Measurements from ENCODE around the gene LIMD2. TPM values are rescaled to one million over a fixed set of nuclear protein-coding genes. Genes with fewer than 3 reads are reported as not detected.

The LIMD2 gene
- total RNA-seq, 2 experiments from 2014 or later = 711 to 727 TPM

DNA sequence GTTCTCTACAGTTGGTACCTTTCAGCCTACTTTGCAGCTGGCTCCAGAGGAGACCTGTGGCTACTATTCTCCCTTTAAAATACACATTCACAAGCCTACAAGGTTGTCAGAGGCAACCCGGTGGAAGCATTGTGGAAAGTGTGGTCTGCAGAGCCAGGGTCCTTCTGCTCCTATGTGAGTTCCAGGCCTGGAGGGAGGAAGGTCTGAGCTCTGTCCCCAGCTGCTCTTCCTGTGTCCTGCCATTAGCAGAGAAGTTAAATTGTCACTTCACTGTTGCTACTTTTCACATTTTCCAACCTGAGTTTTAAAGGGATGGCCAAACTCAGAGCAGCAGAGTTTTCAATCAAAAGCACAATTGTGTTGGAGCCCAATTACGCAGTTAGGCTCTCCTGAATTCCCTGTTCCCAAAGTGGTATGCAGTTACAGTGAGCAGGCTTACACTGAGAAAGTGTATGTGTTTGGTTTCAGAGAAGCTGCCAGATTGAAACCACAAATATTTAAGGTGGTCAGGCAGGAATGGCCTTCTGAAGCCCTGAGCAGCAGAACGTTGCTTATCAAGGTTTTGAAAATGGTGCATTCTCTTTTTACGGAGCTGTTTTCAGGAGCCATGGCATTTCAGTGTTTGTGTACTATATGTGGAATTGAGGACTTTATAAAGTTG lies 52.7 kb downstream of the LIMD2 start:
- H3K4me1 Mint-ChIP-seq (ENCODE audit: low read depth) = peaks cover 23% of the 10 kb centered on the region
- ChIA-PET CTCF (no interaction called here), POLR2A (interaction anchor here (0.9 kb wide), 1 partner anchor 135 kb away, joined by 3 read pairs; no protein-coding TSS in a partner anchor)
- ATAC-seq (ENCODE audit: poor library complexity) (no peak), DNase-seq (no peak)
- no peaks in the 10 kb centered on the region for H3K9me3 ChIP-seq (ENCODE audit: control insufficient read depth in 1 of 2, insufficient read depth in 1 of 2, low read length in 2 of 2)
- H3K9me3 Mint-ChIP-seq = no peaks in the 10 kb centered on the region
- H3K4me3 Mint-ChIP-seq = no peak overlapping the region
- no peak overlapping the region for H3K27ac ChIP-seq (ENCODE audit: low read depth in 1 of 2, low read length in 2 of 2)
- TF ChIP-seq, protein P1, sequence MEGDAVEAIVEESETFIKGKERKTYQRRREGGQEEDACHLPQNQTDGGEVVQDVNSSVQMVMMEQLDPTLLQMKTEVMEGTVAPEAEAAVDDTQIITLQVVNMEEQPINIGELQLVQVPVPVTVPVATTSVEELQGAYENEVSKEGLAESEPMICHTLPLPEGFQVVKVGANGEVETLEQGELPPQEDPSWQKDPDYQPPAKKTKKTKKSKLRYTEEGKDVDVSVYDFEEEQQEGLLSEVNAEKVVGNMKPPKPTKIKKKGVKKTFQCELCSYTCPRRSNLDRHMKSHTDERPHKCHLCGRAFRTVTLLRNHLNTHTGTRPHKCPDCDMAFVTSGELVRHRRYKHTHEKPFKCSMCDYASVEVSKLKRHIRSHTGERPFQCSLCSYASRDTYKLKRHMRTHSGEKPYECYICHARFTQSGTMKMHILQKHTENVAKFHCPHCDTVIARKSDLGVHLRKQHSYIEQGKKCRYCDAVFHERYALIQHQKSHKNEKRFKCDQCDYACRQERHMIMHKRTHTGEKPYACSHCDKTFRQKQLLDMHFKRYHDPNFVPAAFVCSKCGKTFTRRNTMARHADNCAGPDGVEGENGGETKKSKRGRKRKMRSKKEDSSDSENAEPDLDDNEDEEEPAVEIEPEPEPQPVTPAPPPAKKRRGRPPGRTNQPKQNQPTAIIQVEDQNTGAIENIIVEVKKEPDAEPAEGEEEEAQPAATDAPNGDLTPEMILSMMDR (IDR thresholded peaks at IDR 0.05) = no peak
- no peaks in the 10 kb centered on the region for H3K27me3 ChIP-seq (ENCODE audit: control insufficient read depth in 1 of 2, insufficient read depth in 2 of 2, low read length in 2 of 2)
- H3K27me3 Mint-ChIP-seq = no peaks in the 10 kb centered on the region
- H3K4me1 ChIP-seq (ENCODE audit: insufficient read depth, low read length) = peaks cover 11% of the 10 kb centered on the region
- no peak overlapping the region for H3K27ac Mint-ChIP-seq
- no peak overlapping the region for H3K4me3 ChIP-seq (ENCODE audit: low read length)
- peaks cover 75% of the 10 kb centered on the region for H3K36me3 Mint-ChIP-seq (ENCODE audit: low read depth)
- intact Hi-C loops (cut with DNase I, micrococcal nuclease) = no loop called here
- H3K36me3 ChIP-seq (ENCODE audit: insufficient read depth, low read length) = peaks cover 37% of the 10 kb centered on the region

DNA sequence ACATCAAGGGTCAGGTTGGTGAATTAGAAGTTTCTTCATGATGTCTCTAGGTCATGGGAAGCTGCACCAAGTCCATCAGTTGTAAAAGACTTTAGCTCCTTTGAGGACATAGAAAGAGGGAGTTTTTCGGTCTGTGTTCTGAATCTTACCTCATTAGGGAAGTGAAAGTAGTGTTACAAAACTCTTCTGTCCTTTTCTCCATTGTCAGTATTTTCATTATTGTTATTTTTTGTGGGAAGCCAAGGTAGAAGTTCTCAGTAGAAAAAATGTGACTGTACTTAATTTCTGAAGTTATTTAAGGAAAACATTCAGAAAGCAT lies 53.5 kb downstream of the LIMD2 start:
- H3K9me3 Mint-ChIP-seq = no peaks in the 10 kb centered on the region
- H3K36me3 Mint-ChIP-seq (ENCODE audit: low read depth) = peaks cover 74% of the 10 kb centered on the region

More for the DNA sequence above, 53.5 kb downstream of the LIMD2 start:
- no peaks in the 10 kb centered on the region for H3K27me3 ChIP-seq (ENCODE audit: control insufficient read depth in 1 of 2, insufficient read depth in 2 of 2, low read length in 2 of 2)
- DNase-seq (peak in 2 of 14 experiments; percentile 28 to 30), ATAC-seq (ENCODE audit: poor library complexity) (no peak)
- TF ChIP-seq, protein P1 (IDR thresholded peaks at IDR 0.05) = no peak
- Mint-ChIP-seq H3K27me3 (no peaks in the 10 kb centered on the region), H3K4me3 (no peak overlapping the region), H3K27ac (peak overlapping the region; percentile 40), H3K4me1 (ENCODE audit: low read depth) (peaks cover 23% of the 10 kb centered on the region)
- peaks cover 11% of the 10 kb centered on the region for H3K4me1 ChIP-seq (ENCODE audit: insufficient read depth, low read length)
- H3K9me3 ChIP-seq (ENCODE audit: control insufficient read depth in 1 of 2, insufficient read depth in 1 of 2, low read length in 2 of 2) = no peaks in the 10 kb centered on the region
- intact Hi-C loops (cut with DNase I, micrococcal nuclease) = no loop called here
- CTCF ChIA-PET = no interaction called here
- POLR2A ChIA-PET = interaction anchor here (0.9 to 1.0 kb wide), 2 partner anchors 57 to 136 kb away, joined by 3 read pairs; no protein-coding TSS in a partner anchor
- peaks cover 37% of the 10 kb centered on the region for H3K36me3 ChIP-seq (ENCODE audit: insufficient read depth, low read length)
- no peak overlapping the region for H3K4me3 ChIP-seq (ENCODE audit: low read length)
- H3K27ac ChIP-seq (ENCODE audit: low read depth in 1 of 2, low read length in 2 of 2) = no peak overlapping the region

Other genes starting within 250 kb of the LIMD2 start
- gene ACE, start 223.1 kb downstream of the LIMD2 start, total RNA-seq = 10 to 100 TPM in 1 of 2 experiments, 1 to 10 TPM in 1; 7.4 to 10.2 TPM
- gene KCNH6, start 176.8 kb downstream of the LIMD2 start, total RNA-seq = not detected
- gene DCAF7, start 149.6 kb downstream of the LIMD2 start, total RNA-seq = 10 to 100 TPM; 11.3 to 11.9 TPM
- gene TACO1, start 99.2 kb downstream of the LIMD2 start, total RNA-seq = 10 to 100 TPM; 11.3 to 13.2 TPM
- 10 to 100 TPM; 75.8 to 78.1 TPM for gene MAP3K3, start 77.7 kb downstream of the LIMD2 start, total RNA-seq
- gene STRADA, start 41.7 kb upstream of the LIMD2 start, total RNA-seq = 10 to 100 TPM; 50.9 to 51.0 TPM
- 10 to 100 TPM; 31.0 to 31.3 TPM for gene CCDC47, start 73.5 kb upstream of the LIMD2 start, total RNA-seq
- 100 to 1,000 TPM; 112 to 117 TPM for gene DDX42, start 74.0 kb upstream of the LIMD2 start, total RNA-seq
- gene PSMC5, start 127.3 kb upstream of the LIMD2 start, total RNA-seq = 10 to 100 TPM; 83.1 to 84.6 TPM
- 10 to 100 TPM; 47.6 to 51.1 TPM for gene FTSJ3, start 127.5 kb upstream of the LIMD2 start, total RNA-seq
- 100 to 1,000 TPM; 102 to 111 TPM for gene SMARCD2, start 142.6 kb upstream of the LIMD2 start, total RNA-seq
- not detected for gene CSH2, start 173.6 kb upstream of the LIMD2 start, total RNA-seq
- not detected for gene GH2, start 181.8 kb upstream of the LIMD2 start, total RNA-seq
- gene CSH1, start 196.4 kb upstream of the LIMD2 start, total RNA-seq = not detected
- gene CSHL1, start 211.1 kb upstream of the LIMD2 start, total RNA-seq = not detected
- gene GH1, start 218.7 kb upstream of the LIMD2 start, total RNA-seq = not detected
- 1 to 10 TPM; 5.3 to 5.5 TPM for gene CD79B, start 232.2 kb upstream of the LIMD2 start, total RNA-seq